Cardiac muscle cell (in vitro differentiated cells and primary cell): ENCODE results near the gene KCNMA1. TPM values are rescaled to one million over a fixed set of nuclear protein-coding genes. Genes with fewer than 3 reads are reported as not detected.

Experiments
- DNase-seq, 2 donors: peaks; one replicate each; pipeline versions ENCODE4 v3.0.0 to v3.0.0-alpha.2; 2010 to 2017; ENCODE audit warnings: low read depth in 1 of 2, low spot score in 1 of 2
- H3K27ac ChIP-seq: fragments of 200-600 bp; sonication (generic); 2 replicates; pipeline ENCODE4 v1.5.1; 2016
- H3K27me3 ChIP-seq: fragments of 200-600 bp; sonication (generic); 2 replicates; pipeline ENCODE4 v1.6.0; 2016; ENCODE audit warnings: control low read depth
- H3K36me3 ChIP-seq: fragments of 200-600 bp; sonication (generic); 2 replicates; pipeline ENCODE4 v1.5.1; 2016; ENCODE audit warnings: control low read depth
- H3K4me1 ChIP-seq: fragments of 200-600 bp; sonication (generic); 2 replicates; pipeline ENCODE4 v1.8.1; 2017; ENCODE audit warnings: low read depth, mild to moderate bottlenecking, mixed run types
- H3K4me3 ChIP-seq: fragments of 200-600 bp; sonication (generic); 2 replicates; pipeline ENCODE4 v1.5.1; 2016; ENCODE audit warnings: mild to moderate bottlenecking
- H3K9me3 ChIP-seq: fragments of 200-600 bp; sonication (generic); 2 replicates; pipeline ENCODE4 v1.5.1; 2017; ENCODE audit warnings: low read depth, mild to moderate bottlenecking, control low read depth
- CTCF ChIP-seq: IDR thresholded peaks from 2 replicates; pipeline ENCODE4 v1.5.1; 2012; ENCODE audit warnings: low read depth, mild to moderate bottlenecking, low read length
- polyA plus RNA-seq: library from polyadenylated mRNA; unstranded; fragments of >200 nt; fragmentation: Nextera tagmentation; extraction: Ambion mirVana; gene quantifications from 2 replicates; pipeline ENCODE4 v1.2.1, GENCODE V29; 2016
- total RNA-seq: library from RNA; depleted of rRNA; stranded (reverse); fragments of >200 nt; gene quantifications from 2 replicates; pipeline ENCODE4 v1.2.3, GENCODE V29; 2016

Gene KCNMA1
- total and polyA plus RNA-seq, 2 experiments from 2014 or later, result 1.8 to 1.9 TPM

- H3K27me3 ChIP-seq, result no peaks in the 10 kb centered on the region
- no peaks in the 10 kb centered on the region for H3K36me3 ChIP-seq
- H3K4me3 ChIP-seq, result no peak overlapping the region
- no peak overlapping the region for H3K27ac ChIP-seq
- TF ChIP-seq CTCF, result no peak
- H3K4me1 ChIP-seq, result no peaks in the 10 kb centered on the region
- no peaks in the 10 kb centered on the region for H3K9me3 ChIP-seq
- no peak for DNase-seq
These were observed 545.9 kb downstream of the KCNMA1 start for GRCh38 chr10:77091597-77092165.

GRCh38 chr10:77090381-77091356 lies 546.9 kb downstream of the KCNMA1 start:
- Histone ChIP-seq H3K4me3 (no peak overlapping the region), H3K9me3 (no peaks in the 10 kb centered on the region), H3K4me1 (no peaks in the 10 kb centered on the region), H3K36me3 (no peaks in the 10 kb centered on the region), H3K27me3 (no peaks in the 10 kb centered on the region), H3K27ac (no peak overlapping the region)
- no peak for TF ChIP-seq CTCF
- DNase-seq, result no peak

- no peak for TF ChIP-seq CTCF
- no peaks in the 10 kb centered on the region for H3K36me3 ChIP-seq
- H3K27me3 ChIP-seq, result no peaks in the 10 kb centered on the region
- H3K9me3 ChIP-seq, result no peaks in the 10 kb centered on the region
- no peak overlapping the region for H3K4me3 ChIP-seq
- peaks cover 6% of the 10 kb centered on the region for H3K4me1 ChIP-seq
- no peak overlapping the region for H3K27ac ChIP-seq
- DNase-seq, result no peak
These were observed 550.2 kb downstream of the KCNMA1 start for GRCh38 chr10:77087366-77087765.

GRCh38 chr10:77086081-77086480 lies 551.5 kb downstream of the KCNMA1 start:
- no peak for DNase-seq
- Histone ChIP-seq H3K9me3 (no peaks in the 10 kb centered on the region), H3K27ac (no peak overlapping the region), H3K4me3 (no peak overlapping the region), H3K36me3 (no peaks in the 10 kb centered on the region), H3K4me1 (peaks cover 12% of the 10 kb centered on the region), H3K27me3 (no peaks in the 10 kb centered on the region)
- no peak for TF ChIP-seq CTCF

GRCh38 chr10:77085344-77085743 lies 552.3 kb downstream of the KCNMA1 start:
- no peak overlapping the region for H3K27ac ChIP-seq
- TF ChIP-seq CTCF, result no peak
- DNase-seq, result no peak
- no peak overlapping the region for H3K4me3 ChIP-seq
- H3K27me3 ChIP-seq, result no peaks in the 10 kb centered on the region
- H3K9me3 ChIP-seq, result no peaks in the 10 kb centered on the region
- no peaks in the 10 kb centered on the region for H3K36me3 ChIP-seq
- H3K4me1 ChIP-seq, result peaks cover 12% of the 10 kb centered on the region
